Epithelial cell of proximal tubule (primary cell): ENCODE data around the gene FBXO3. TPM values are rescaled to one million over a fixed set of nuclear protein-coding genes. Genes with fewer than 3 reads are reported as not detected.
A peak's percentile ranks its signal among the peaks of the same experiment; 100 is the strongest.

Experiments used
- DNase-seq: peaks from one replicate; pipeline ENCODE4 v3.0.0-alpha.2; 2011; ENCODE audit warnings: low read depth
- H3K4me3 ChIP-seq: 2 replicates; pipeline ENCODE4 v1.5.1; 2011; ENCODE audit warnings: low read depth, mild to moderate bottlenecking, low read length
- total RNA-seq: library from RNA; depleted of rRNA; stranded (reverse); fragments of >200 nt; gene quantifications from 2 replicates; pipeline ENCODE4 v1.2.3, GENCODE V29; 2015
- TF ChIP-seq, protein P1 (sequence below): conservative IDR thresholded peaks from 2 replicates; pipeline ENCODE4 v1.5.1; 2012; ENCODE audit warnings: low read depth, mild to moderate bottlenecking, low read length

FBXO3 gene
- total RNA-seq, 1 donor from 2014 or later, result 20.3 TPM

DNA sequence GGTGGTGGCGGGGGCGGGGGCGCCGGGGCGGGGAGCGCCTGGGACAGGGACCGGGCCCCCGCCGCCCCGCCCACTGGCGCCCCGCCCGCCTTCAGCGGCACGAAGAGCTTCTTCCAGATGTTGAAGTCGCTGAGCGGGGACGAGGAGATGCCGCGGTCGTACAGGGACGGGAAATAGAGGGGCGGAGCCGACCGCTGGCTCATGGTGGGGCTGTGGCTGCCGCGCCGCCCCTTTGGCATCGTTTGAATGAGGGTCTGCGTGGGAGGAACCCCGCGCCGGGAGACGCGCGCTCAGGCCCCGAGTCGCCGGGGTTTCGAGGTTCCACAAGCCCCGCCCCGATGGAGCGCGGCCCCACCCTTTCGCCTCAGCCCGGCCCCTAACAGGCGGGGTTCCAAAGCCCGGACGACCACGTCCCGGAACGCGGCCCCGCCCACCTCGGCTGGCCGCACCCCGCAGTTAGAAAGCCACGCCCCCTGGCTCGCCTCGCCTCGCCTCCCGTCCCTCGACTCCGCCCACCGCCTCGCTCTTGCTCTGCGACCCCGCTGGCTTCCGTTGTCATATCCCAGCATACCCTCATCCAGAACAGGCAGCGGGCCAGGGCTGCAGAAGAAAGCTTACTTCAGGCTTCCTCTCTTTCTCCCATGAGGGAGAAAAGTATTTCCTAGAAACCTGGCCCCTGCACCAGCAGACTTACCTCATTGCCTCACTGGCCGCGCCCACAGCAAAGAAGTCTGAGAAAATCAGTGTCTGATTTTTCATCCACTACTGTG is 73.6 kb downstream of the FBXO3 start, which contains the start of gene C11orf91:
Gene C11orf91, minus strand, starts transcription at position 325 of the 770 bp plus-strand sequence. Its CDS starts 86 bp downstream, at position 239.
- no peak for DNase-seq
- peak within 1 kb of the TSS; percentile 57 for H3K4me3 ChIP-seq
- TF ChIP-seq, protein P1, sequence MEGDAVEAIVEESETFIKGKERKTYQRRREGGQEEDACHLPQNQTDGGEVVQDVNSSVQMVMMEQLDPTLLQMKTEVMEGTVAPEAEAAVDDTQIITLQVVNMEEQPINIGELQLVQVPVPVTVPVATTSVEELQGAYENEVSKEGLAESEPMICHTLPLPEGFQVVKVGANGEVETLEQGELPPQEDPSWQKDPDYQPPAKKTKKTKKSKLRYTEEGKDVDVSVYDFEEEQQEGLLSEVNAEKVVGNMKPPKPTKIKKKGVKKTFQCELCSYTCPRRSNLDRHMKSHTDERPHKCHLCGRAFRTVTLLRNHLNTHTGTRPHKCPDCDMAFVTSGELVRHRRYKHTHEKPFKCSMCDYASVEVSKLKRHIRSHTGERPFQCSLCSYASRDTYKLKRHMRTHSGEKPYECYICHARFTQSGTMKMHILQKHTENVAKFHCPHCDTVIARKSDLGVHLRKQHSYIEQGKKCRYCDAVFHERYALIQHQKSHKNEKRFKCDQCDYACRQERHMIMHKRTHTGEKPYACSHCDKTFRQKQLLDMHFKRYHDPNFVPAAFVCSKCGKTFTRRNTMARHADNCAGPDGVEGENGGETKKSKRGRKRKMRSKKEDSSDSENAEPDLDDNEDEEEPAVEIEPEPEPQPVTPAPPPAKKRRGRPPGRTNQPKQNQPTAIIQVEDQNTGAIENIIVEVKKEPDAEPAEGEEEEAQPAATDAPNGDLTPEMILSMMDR, result no peak

- TF ChIP-seq, protein P1, result no peak
- DNase-seq, result no peak
- peak overlapping the region; percentile 24 for H3K4me3 ChIP-seq
Measured at GRCh38 chr11:33700063-33700501, 74.2 kb downstream of the FBXO3 start.

DNA sequence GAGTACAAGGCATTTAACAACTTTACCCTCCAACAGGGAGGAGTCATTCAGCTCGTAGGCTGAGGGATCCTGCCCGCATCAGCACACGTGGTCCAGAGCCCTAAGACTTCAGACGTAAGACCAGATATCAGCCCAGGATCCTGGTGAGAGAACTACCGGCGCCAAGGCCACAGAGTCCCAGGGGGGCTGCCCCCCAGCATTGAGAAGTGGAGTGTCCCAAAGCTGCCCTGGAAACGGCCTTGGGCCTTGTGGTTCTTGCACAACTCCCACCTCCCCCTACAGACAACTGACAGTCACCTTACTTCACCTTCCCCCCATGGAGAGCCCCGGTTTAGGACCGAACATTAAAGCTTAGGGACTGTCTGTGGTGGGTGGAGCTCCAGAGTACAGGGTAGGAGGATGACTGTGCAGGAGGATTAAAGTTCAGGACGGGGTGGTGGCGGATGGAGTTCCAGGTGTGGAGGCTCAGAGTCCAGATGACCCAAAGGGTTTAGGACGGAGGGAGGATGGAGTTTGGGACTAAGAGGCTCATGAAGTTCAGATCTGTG is 74.7 kb downstream of the FBXO3 start:
- TF ChIP-seq, protein P1, result no peak
- DNase-seq, result no peak
- peak overlapping the region; percentile 24 for H3K4me3 ChIP-seq

DNA sequence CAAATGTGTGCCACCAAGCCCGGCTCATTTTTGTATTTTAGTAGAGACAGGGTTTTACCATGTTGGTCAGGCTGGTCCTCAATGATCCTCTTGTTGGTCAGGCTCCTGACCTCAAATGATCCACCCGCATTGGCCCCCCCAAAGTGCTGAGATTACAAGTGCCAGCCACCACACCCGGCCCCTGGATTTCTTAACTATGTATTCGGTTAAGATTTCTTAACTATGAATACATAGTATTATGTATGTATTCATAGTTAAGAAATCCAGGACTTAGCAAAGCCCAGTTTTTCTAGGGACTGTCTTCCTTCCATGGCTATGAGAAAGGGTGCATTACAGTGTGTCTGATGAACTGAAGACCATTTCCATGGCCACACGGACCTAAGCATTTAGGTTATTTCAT is 75.4 kb downstream of the FBXO3 start:
- H3K4me3 ChIP-seq, result no peak overlapping the region
- TF ChIP-seq, protein P1, result no peak
- DNase-seq, result no peak

DNA sequence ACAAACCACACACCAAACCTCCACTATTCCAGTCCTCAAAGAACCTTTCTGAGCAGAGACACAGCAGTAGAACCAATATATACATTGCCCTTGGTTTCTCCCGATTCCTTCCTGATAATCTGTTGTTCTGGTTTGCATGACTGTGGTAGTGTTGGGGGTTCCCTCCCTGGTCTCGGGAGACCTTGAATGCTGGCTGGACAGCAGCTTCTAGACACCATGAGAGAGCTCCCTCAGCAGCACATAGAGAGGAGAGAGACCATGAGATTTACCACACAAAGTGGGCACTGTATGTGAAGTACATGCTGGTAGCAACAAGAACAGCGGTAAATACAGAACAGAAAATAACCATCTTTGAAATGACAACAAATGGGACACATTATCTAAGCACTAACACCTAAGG is 76.3 kb downstream of the FBXO3 start:
- no peak overlapping the region for H3K4me3 ChIP-seq
- no peak for DNase-seq

GRCh38 chr11:33696931-33697638 is 77.2 kb downstream of the FBXO3 start:
- H3K4me3 ChIP-seq, result peak overlapping the region; percentile 74
- DNase-seq, result no peak
- TF ChIP-seq, protein P1, result no peak

More for the DNA sequence above, 76.3 kb downstream of the FBXO3 start:
- TF ChIP-seq, protein P1, result no peak
